Vagina (tissue), 2 donors: ENCODE results near the gene CCDC27. TPM values are rescaled to one million over a fixed set of nuclear protein-coding genes. Genes with fewer than 3 reads are reported as not detected.

Experiments used
- DNase-seq, 2 donors: peaks; one replicate each; pipeline ENCODE4 v3.0.0-alpha.2; 2017; ENCODE audit errors: extremely low spot score in 2 of 2
- H3K27ac ChIP-seq: fragments of 200-600 bp; sonication (generic); one replicate; pipeline ENCODE4 v1.5.1; 2019
- H3K27me3 ChIP-seq: fragments of 200-600 bp; sonication (generic); one replicate; pipeline ENCODE4 v1.5.1; 2019
- H3K36me3 ChIP-seq, 2 donors: fragments of 200-600 bp; sonication (generic); one replicate each; pipeline ENCODE4 v1.5.1; 2017 to 2019
- H3K4me1 ChIP-seq: fragments of 200-600 bp; sonication (generic); one replicate; pipeline ENCODE4 v1.5.1; 2019
- H3K4me3 ChIP-seq, 2 donors: fragments of 200-600 bp; sonication (generic); 1 replicate in 1 of 2; 2 replicates in 1 of 2; pipeline ENCODE4 v1.5.1; 2016 to 2019
- H3K9me3 ChIP-seq: fragments of 200-600 bp; sonication (generic); one replicate; pipeline ENCODE4 v1.5.1; 2019
- CTCF ChIP-seq, 3 experiments: fragments of 450-650 bp in 2 of 3; fragments of 200-600 bp in 1 of 3; sonication (generic) in 1 of 3; IDR thresholded peaks; one replicate each; pipeline ENCODE4 v1.5.1; 2017 to 2019; ENCODE audit warnings: antibody characterized with exemption in 3 of 3, mild to moderate bottlenecking in 2 of 3, moderate library complexity in 2 of 3
- POLR2A ChIP-seq, 2 donors: fragments of 450-650 bp; IDR thresholded peaks; one replicate each; pipeline ENCODE4 v1.6.1; 2017; ENCODE audit warnings: antibody characterized with exemption in 2 of 2, mild to moderate bottlenecking in 2 of 2, moderate library complexity in 2 of 2
- POLR2AphosphoS5 ChIP-seq, 2 donors: sonication (generic); formaldehyde crosslinking; IDR thresholded peaks; one replicate each; pipeline ENCODE4 v1.9.0; 2017; ENCODE audit warnings: antibody characterized with exemption in 2 of 2, mild to moderate bottlenecking in 2 of 2, low read depth in 1 of 2; ENCODE audit not compliant: insufficient read depth in 1 of 2
- intact Hi-C: fragments of 100-400 bp; cut with DNase I; formaldehyde crosslinking; loops from one replicate; pipeline ENCODE4 v1.15.1; 2023
- total RNA-seq: library from RNA; depleted of rRNA; stranded (reverse); fragments of >200 nt; gene quantifications from one replicate; pipeline ENCODE4 v1.2.3, GENCODE V29; 2016

CCDC27 gene
- total RNA-seq, 1 donor from 2014 or later, result not detected

- intact Hi-C loops, result no loop called here
- Histone ChIP-seq H3K27me3 (no peaks in the 10 kb centered on the region), H3K27ac (no peak overlapping the region), H3K4me3 (no peak overlapping the region), H3K4me1 (peaks cover 49% of the 10 kb centered on the region), H3K9me3 (no peaks in the 10 kb centered on the region), H3K36me3 (peaks cover 0 to 25% of the 10 kb centered on the region in 2 donors)
- TF ChIP-seq POLR2A (IDR thresholded peaks at IDR 0.05) (no peak), CTCF (IDR thresholded peaks at IDR 0.05) (no peak), POLR2AphosphoS5 (IDR thresholded peaks at IDR 0.05; ENCODE audit: insufficient read depth in 1 of 2, low read depth in 1 of 2) (no peak)
- DNase-seq, result no peak
These were observed 24.1 kb downstream of the CCDC27 start for GRCh38 chr1:3776231-3776961.

- intact Hi-C loops, result no loop called here
- no peaks in the 10 kb centered on the region for H3K9me3 ChIP-seq
- no peak for DNase-seq
These were observed 24.9 kb downstream of the CCDC27 start for GRCh38 chr1:3777078-3777547.

GRCh38 chr1:3777647-3778589, 25.7 kb downstream of the CCDC27 start:
- no peaks in the 10 kb centered on the region for H3K9me3 ChIP-seq
- intact Hi-C loops, result no loop called here
- DNase-seq, result no peak
- H3K27me3 ChIP-seq, result no peaks in the 10 kb centered on the region
- H3K36me3 ChIP-seq, result peaks cover 0 to 40% of the 10 kb centered on the region in 2 donors
- peaks cover 36% of the 10 kb centered on the region for H3K4me1 ChIP-seq
- no peak overlapping the region for H3K4me3 ChIP-seq
- H3K27ac ChIP-seq, result no peak overlapping the region
- TF ChIP-seq POLR2AphosphoS5 (IDR thresholded peaks at IDR 0.05; ENCODE audit: insufficient read depth in 1 of 2, low read depth in 1 of 2) (no peak), POLR2A (IDR thresholded peaks at IDR 0.05) (no peak), CTCF (IDR thresholded peaks at IDR 0.05) (no peak)

More at GRCh38 chr1:3777078-3777547, 24.9 kb downstream of the CCDC27 start:
- TF ChIP-seq POLR2AphosphoS5 (IDR thresholded peaks at IDR 0.05; ENCODE audit: insufficient read depth in 1 of 2, low read depth in 1 of 2), result no peak
- TF ChIP-seq CTCF (IDR thresholded peaks at IDR 0.05), result no peak
- TF ChIP-seq POLR2A (IDR thresholded peaks at IDR 0.05), result no peak
- no peaks in the 10 kb centered on the region for H3K27me3 ChIP-seq
- peaks cover 0 to 32% of the 10 kb centered on the region in 2 donors for H3K36me3 ChIP-seq
- peaks cover 42% of the 10 kb centered on the region for H3K4me1 ChIP-seq
- H3K27ac ChIP-seq, result no peak overlapping the region
- H3K4me3 ChIP-seq, result no peak overlapping the region

- TF ChIP-seq POLR2A (IDR thresholded peaks at IDR 0.05), result no peak
- TF ChIP-seq CTCF (IDR thresholded peaks at IDR 0.05), result no peak
- no peak for TF ChIP-seq POLR2AphosphoS5 (IDR thresholded peaks at IDR 0.05; ENCODE audit: insufficient read depth in 1 of 2, low read depth in 1 of 2)
- Histone ChIP-seq H3K4me1 (peaks cover 28% of the 10 kb centered on the region), H3K27ac (no peak overlapping the region), H3K36me3 (peaks cover 0 to 48% of the 10 kb centered on the region in 2 donors), H3K9me3 (no peaks in the 10 kb centered on the region), H3K27me3 (no peaks in the 10 kb centered on the region), H3K4me3 (no peak overlapping the region)
- intact Hi-C loops, result no loop called here
- DNase-seq, result no peak
These were observed 26.5 kb downstream of the CCDC27 start for GRCh38 chr1:3778590-3779264.
